KMS-11 (cell line): ENCODE measurements around the gene PLA2G4C.

Experiments
- H2AFZ ChIP-seq: fragments of 200-600 bp; sonication (generic); 2 replicates; pipeline ENCODE4 v1.6.1; 2016; ENCODE audit warnings: antibody characterized with exemption, mixed run types, low read depth
- H3K27ac ChIP-seq: fragments of 200-600 bp; sonication (generic); 2 replicates; pipeline ENCODE4 v1.6.1; 2016; ENCODE audit warnings: mild to moderate bottlenecking, mixed run types
- H3K27me3 ChIP-seq: fragments of 200-600 bp; sonication (generic); 2 replicates; pipeline ENCODE4 v1.6.1; 2017; ENCODE audit warnings: mild to moderate bottlenecking, low read depth, mixed run types, moderate library complexity; ENCODE audit not compliant: insufficient read depth
- H3K36me3 ChIP-seq: fragments of 200-600 bp; sonication (generic); 2 replicates; pipeline ENCODE4 v1.6.1; 2017; ENCODE audit warnings: mild to moderate bottlenecking, mixed run types; ENCODE audit not compliant: insufficient read depth
- H3K4me1 ChIP-seq: fragments of 200-600 bp; sonication (generic); 2 replicates; pipeline ENCODE4 v1.6.1; 2016; ENCODE audit warnings: mild to moderate bottlenecking, low read depth, mixed run types; ENCODE audit not compliant: poor library complexity, severe bottlenecking
- H3K4me2 ChIP-seq: fragments of 200-600 bp; sonication (generic); 2 replicates; pipeline ENCODE4 v1.7.0; 2016; ENCODE audit warnings: mild to moderate bottlenecking, mixed run types
- H3K4me3 ChIP-seq: fragments of 200-600 bp; sonication (generic); IDR thresholded peaks from 2 replicates; pipeline ENCODE4 v1.6.1; 2017; ENCODE audit warnings: low read depth, low read length, mixed read lengths; ENCODE audit not compliant: insufficient read depth
- H3K79me2 ChIP-seq: fragments of 200-600 bp; sonication (generic); 2 replicates; pipeline ENCODE4 v1.6.1; 2016; ENCODE audit warnings: low read depth, mixed run types; ENCODE audit not compliant: insufficient read depth
- H3K9ac ChIP-seq: fragments of 200-600 bp; sonication (generic); 2 replicates; pipeline ENCODE4 v1.6.1; 2016; ENCODE audit warnings: mild to moderate bottlenecking, mixed run types
- H4K20me1 ChIP-seq: fragments of 200-600 bp; sonication (generic); 2 replicates; pipeline ENCODE4 v1.6.1; 2016; ENCODE audit warnings: mild to moderate bottlenecking, mixed run types; ENCODE audit not compliant: insufficient read depth
- TF ChIP-seq, protein P1 (sequence below): fragments of 200-600 bp; sonication (generic); conservative IDR thresholded peaks from 2 replicates; pipeline ENCODE4 v1.6.1; 2017; ENCODE audit warnings: low read depth, mild to moderate bottlenecking, antibody characterized with exemption, low read length, moderate library complexity, mixed read lengths

Gene PLA2G4C

DNA sequence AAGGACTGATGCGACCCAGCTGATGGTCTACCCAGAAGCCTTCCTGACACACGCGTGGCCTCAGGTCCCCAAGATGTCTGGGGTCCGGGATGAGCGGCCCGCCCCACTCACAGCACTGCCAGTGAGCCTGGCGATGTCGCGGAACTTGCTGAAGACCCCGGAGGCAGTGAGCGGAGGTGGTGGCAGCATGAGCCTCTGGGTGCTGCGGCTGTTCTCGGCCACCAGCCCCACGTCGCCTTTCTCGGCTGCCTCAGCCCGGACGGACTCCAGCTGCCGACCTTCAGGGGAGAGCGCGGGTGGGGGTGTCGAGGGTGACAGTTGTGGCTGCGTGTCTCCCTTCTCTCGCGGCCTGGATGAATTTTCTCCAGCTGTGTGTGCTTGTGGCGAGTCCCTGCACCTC, 26.8 kb upstream of the PLA2G4C start:
- H3K27ac ChIP-seq, result no peak overlapping the region
- H3K36me3 ChIP-seq, result no peaks in the 10 kb centered on the region
- no peak overlapping the region for H3K9ac ChIP-seq
- no peaks in the 10 kb centered on the region for H3K79me2 ChIP-seq
- H4K20me1 ChIP-seq, result no peaks in the 10 kb centered on the region
- H3K4me2 ChIP-seq, result no peak overlapping the region
- no peak overlapping the region for H3K4me3 ChIP-seq
- no peaks in the 10 kb centered on the region for H3K27me3 ChIP-seq
- H2AFZ ChIP-seq, result no peak overlapping the region
- TF ChIP-seq, protein P1, sequence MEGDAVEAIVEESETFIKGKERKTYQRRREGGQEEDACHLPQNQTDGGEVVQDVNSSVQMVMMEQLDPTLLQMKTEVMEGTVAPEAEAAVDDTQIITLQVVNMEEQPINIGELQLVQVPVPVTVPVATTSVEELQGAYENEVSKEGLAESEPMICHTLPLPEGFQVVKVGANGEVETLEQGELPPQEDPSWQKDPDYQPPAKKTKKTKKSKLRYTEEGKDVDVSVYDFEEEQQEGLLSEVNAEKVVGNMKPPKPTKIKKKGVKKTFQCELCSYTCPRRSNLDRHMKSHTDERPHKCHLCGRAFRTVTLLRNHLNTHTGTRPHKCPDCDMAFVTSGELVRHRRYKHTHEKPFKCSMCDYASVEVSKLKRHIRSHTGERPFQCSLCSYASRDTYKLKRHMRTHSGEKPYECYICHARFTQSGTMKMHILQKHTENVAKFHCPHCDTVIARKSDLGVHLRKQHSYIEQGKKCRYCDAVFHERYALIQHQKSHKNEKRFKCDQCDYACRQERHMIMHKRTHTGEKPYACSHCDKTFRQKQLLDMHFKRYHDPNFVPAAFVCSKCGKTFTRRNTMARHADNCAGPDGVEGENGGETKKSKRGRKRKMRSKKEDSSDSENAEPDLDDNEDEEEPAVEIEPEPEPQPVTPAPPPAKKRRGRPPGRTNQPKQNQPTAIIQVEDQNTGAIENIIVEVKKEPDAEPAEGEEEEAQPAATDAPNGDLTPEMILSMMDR, result no peak
- no peaks in the 10 kb centered on the region for H3K4me1 ChIP-seq

- Histone ChIP-seq H3K27me3 (no peaks in the 10 kb centered on the region), H3K4me1 (no peaks in the 10 kb centered on the region), H3K36me3 (no peaks in the 10 kb centered on the region), H4K20me1 (no peaks in the 10 kb centered on the region), H3K27ac (no peak overlapping the region), H3K79me2 (no peaks in the 10 kb centered on the region), H3K4me2 (no peak overlapping the region), H2AFZ (no peak overlapping the region), H3K4me3 (no peak overlapping the region), H3K9ac (no peak overlapping the region)
- TF ChIP-seq, protein P1, result no peak
These were observed 25.9 kb upstream of the PLA2G4C start for GRCh38 chr19:48136547-48136946.

GRCh38 chr19:48135411-48135810, 24.8 kb upstream of the PLA2G4C start:
- TF ChIP-seq, protein P1, result no peak
- Histone ChIP-seq H3K27me3 (no peaks in the 10 kb centered on the region), H3K36me3 (no peaks in the 10 kb centered on the region), H3K4me2 (no peak overlapping the region), H3K79me2 (no peaks in the 10 kb centered on the region), H3K27ac (no peak overlapping the region), H3K9ac (no peak overlapping the region), H3K4me1 (no peaks in the 10 kb centered on the region), H3K4me3 (no peak overlapping the region), H4K20me1 (no peaks in the 10 kb centered on the region), H2AFZ (no peak overlapping the region)

- Histone ChIP-seq H4K20me1 (no peaks in the 10 kb centered on the region), H3K4me2 (no peak overlapping the region), H3K9ac (no peak overlapping the region), H3K27ac (no peak overlapping the region), H3K79me2 (no peaks in the 10 kb centered on the region), H2AFZ (no peak overlapping the region), H3K36me3 (no peaks in the 10 kb centered on the region), H3K4me1 (no peaks in the 10 kb centered on the region), H3K27me3 (no peaks in the 10 kb centered on the region), H3K4me3 (no peak overlapping the region)
- TF ChIP-seq, protein P1, result no peak
These were observed 22.5 kb upstream of the PLA2G4C start for GRCh38 chr19:48133094-48133493.

DNA sequence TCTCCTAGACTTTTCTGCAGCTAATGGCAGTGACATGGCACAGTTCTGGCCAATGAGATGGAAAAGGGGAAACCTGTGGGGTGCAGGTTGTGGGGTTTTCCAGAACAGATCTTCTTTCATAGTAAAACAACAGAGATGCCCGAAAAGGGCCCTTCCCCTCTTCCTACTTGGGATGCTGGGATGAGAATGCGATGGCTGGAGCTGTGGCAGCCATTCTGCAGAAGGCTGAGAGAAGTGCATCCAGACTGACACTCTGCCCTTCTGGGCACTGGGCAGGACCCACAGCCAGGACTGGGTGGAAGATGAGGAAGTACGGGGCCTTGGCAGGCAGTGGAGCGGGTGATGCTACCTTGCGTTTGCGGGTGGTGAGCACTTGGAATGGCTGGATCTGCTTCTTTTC, 16.9 kb upstream of the PLA2G4C start:
- no peaks in the 10 kb centered on the region for H3K79me2 ChIP-seq
- no peaks in the 10 kb centered on the region for H4K20me1 ChIP-seq
- H3K27me3 ChIP-seq, result no peaks in the 10 kb centered on the region
- TF ChIP-seq, protein P1, result no peak
- H3K9ac ChIP-seq, result no peak overlapping the region
- H3K4me1 ChIP-seq, result no peaks in the 10 kb centered on the region
- H3K4me2 ChIP-seq, result no peak overlapping the region
- no peak overlapping the region for H3K4me3 ChIP-seq
- H2AFZ ChIP-seq, result no peak overlapping the region
- no peaks in the 10 kb centered on the region; the same call in 1 of the 2 replicates for H3K36me3 ChIP-seq
- no peak overlapping the region for H3K27ac ChIP-seq
